Transverse colon (tissue), 4 donors: ENCODE measurements around the gene SWT1.

Source experiments
- EP300 ChIP-seq: sonication (generic); formaldehyde crosslinking; IDR thresholded peaks from one replicate; pipeline ENCODE4 v1.6.1; 2017; ENCODE audit warnings: antibody characterized with exemption, low read depth
- POLR2A ChIP-seq: fragments of 450-650 bp; IDR thresholded peaks from one replicate; pipeline ENCODE4 v1.6.1; 2016; ENCODE audit warnings: antibody characterized with exemption, mild to moderate bottlenecking, moderate library complexity
- POLR2AphosphoS5 ChIP-seq, 3 donors: sonication (generic); formaldehyde crosslinking; IDR thresholded peaks; one replicate each; pipeline ENCODE4 v1.6.1; 2016; ENCODE audit warnings: antibody characterized with exemption in 3 of 3
- TF ChIP-seq, protein P1 (sequence below), 5 experiments: fragments of 200-600 bp in 3 of 5; fragments of 450-650 bp in 2 of 5; sonication (generic) in 3 of 5; IDR thresholded peaks; 1 replicate in 2 of 5; 2 replicates in 3 of 5; pipeline ENCODE4 v1.5.1; 2016 to 2017; ENCODE audit warnings: antibody characterized with exemption in 5 of 5, inconsistent platforms in 3 of 5, mild to moderate bottlenecking in 2 of 5, moderate library complexity in 1 of 5

GRCh38 chr1:185249563-185249962 is 92.6 kb downstream of the SWT1 start:
- no peak for TF ChIP-seq EP300
- TF ChIP-seq, protein P1, sequence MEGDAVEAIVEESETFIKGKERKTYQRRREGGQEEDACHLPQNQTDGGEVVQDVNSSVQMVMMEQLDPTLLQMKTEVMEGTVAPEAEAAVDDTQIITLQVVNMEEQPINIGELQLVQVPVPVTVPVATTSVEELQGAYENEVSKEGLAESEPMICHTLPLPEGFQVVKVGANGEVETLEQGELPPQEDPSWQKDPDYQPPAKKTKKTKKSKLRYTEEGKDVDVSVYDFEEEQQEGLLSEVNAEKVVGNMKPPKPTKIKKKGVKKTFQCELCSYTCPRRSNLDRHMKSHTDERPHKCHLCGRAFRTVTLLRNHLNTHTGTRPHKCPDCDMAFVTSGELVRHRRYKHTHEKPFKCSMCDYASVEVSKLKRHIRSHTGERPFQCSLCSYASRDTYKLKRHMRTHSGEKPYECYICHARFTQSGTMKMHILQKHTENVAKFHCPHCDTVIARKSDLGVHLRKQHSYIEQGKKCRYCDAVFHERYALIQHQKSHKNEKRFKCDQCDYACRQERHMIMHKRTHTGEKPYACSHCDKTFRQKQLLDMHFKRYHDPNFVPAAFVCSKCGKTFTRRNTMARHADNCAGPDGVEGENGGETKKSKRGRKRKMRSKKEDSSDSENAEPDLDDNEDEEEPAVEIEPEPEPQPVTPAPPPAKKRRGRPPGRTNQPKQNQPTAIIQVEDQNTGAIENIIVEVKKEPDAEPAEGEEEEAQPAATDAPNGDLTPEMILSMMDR (IDR thresholded peaks at IDR 0.05): no peak
- no peak for TF ChIP-seq POLR2A
- TF ChIP-seq POLR2AphosphoS5 (IDR thresholded peaks at IDR 0.05): no peak
